HCT116 (cell line): ENCODE data around the gene RENBP. TPM values are rescaled to one million over a fixed set of nuclear protein-coding genes. Genes with fewer than 3 reads are reported as not detected.

Source experiments
- ATAC-seq: fragments of 200-7000 bp; cut with Tn5 transposase; 2 replicates; pipeline ENCODE4 v1.9.1; 2020; ENCODE audit warnings: mild to moderate bottlenecking, moderate library complexity
- BruUV-seq: library from RNA; stranded (reverse); fragments of 400-500 nt; replicated peaks from 2 replicates; lab custom pipeline; 2021; lab: Mats Ljungman, UMichigan
- CTCF ChIA-PET: fragments of 300-600 bp; sonication (Branson Sonifier 250); formaldehyde crosslinking; loops from one replicate; lab custom pipeline; 2021; ENCODE audit warnings: antibody characterized with exemption; lab: Charles Lee
- POLR2A ChIA-PET: fragments of 300-600, 350-600 bp; sonication (Branson Sonifier 250); formaldehyde crosslinking; loops from one replicate; lab custom pipeline; 2021; ENCODE audit warnings: antibody characterized with exemption; lab: Charles Lee
- RAD21 ChIA-PET, 2 experiments: fragments of 300-600 bp; sonication (Branson Sonifier 250); formaldehyde crosslinking; loops; one replicate each; lab custom pipeline; 2023; ENCODE audit warnings: low total read pairs in 2 of 2; ENCODE audit not compliant: uncharacterized antibody in 2 of 2, unreplicated experiment in 2 of 2, low non-redundant PET in 1 of 2; lab: Charles Lee
- DNase-seq: peaks from one replicate; pipeline ENCODE4 v3.0.0-alpha.2; 2010; ENCODE audit warnings: low read depth, low spot score
- H2AFZ ChIP-seq: fragments of 200-600 bp; shearing (Covaris generic), sonication (generic); 2 replicates; pipeline ENCODE4 v1.6.1; 2017; ENCODE audit warnings: low read depth, mixed run types, mixed read lengths, antibody characterized with exemption, low read length; ENCODE audit not compliant: poor library complexity, severe bottlenecking
- H3K27ac ChIP-seq: 2 replicates; pipeline ENCODE4 v1.5.1; 2012; ENCODE audit warnings: low read depth, low read length
- H3K27me3 ChIP-seq: fragments of 200-600 bp; sonication (generic); 2 replicates; pipeline ENCODE4 v1.6.1; 2016; ENCODE audit warnings: mixed run types, low read length, mixed read lengths; ENCODE audit not compliant: insufficient read depth
- H3K36me3 ChIP-seq, 2 experiments: fragments of 200-500 bp in 1 of 2; fragments of 200-600 bp in 1 of 2; sonication (Bioruptor generic) in 1 of 2; sonication (generic) in 1 of 2; 2 replicates each; pipeline versions ENCODE4 v1.5.1 to v1.6.1; 2014 to 2016; ENCODE audit warnings: low read length in 2 of 2, inconsistent platforms in 1 of 2, mixed read lengths in 1 of 2, mixed run types in 1 of 2; ENCODE audit not compliant: insufficient read depth in 2 of 2, control insufficient read depth in 1 of 2
- H3K4me1 ChIP-seq, 2 experiments: fragments of 200-600 bp in 1 of 2; sonication (generic) in 1 of 2; 2 replicates each; pipeline versions ENCODE4 v1.5.1 to v1.6.1; 2012 to 2017; ENCODE audit warnings: low read length in 2 of 2, inconsistent platforms in 1 of 2, mild to moderate bottlenecking in 1 of 2, mixed read lengths in 1 of 2, mixed run types in 1 of 2, moderate library complexity in 1 of 2; ENCODE audit not compliant: insufficient read depth in 2 of 2, control insufficient read depth in 1 of 2
- H3K4me2 ChIP-seq: fragments of 200-600 bp; sonication (generic); 2 replicates; pipeline ENCODE4 v1.6.1; 2017; ENCODE audit warnings: mixed run types, low read length, mixed read lengths
- H3K4me3 ChIP-seq, 2 experiments: fragments of 200-600 bp in 1 of 2; sonication (generic) in 1 of 2; replicated peaks in 1 of 2; 2 replicates each; pipeline ENCODE4 v1.5.1; 2011 to 2016; ENCODE audit warnings: low read length in 2 of 2, control low read depth in 1 of 2, low read depth in 1 of 2, mild to moderate bottlenecking in 1 of 2, mixed read lengths in 1 of 2, mixed run types in 1 of 2
- H3K79me2 ChIP-seq: fragments of 200-600 bp; sonication (generic); 2 replicates; pipeline ENCODE4 v1.6.1; 2017; ENCODE audit warnings: mild to moderate bottlenecking, mixed run types, low read length, moderate library complexity, mixed read lengths; ENCODE audit not compliant: insufficient read depth
- H3K9ac ChIP-seq: fragments of 200-600 bp; sonication (generic); 2 replicates; pipeline ENCODE4 v1.6.1; 2016; ENCODE audit warnings: low read length, mixed read lengths
- H3K9me2 ChIP-seq: fragments of 200-600 bp; sonication (generic), shearing (Covaris generic); 2 replicates; pipeline ENCODE4 v1.6.1; 2017; ENCODE audit warnings: mixed run types, mild to moderate bottlenecking, moderate library complexity; ENCODE audit not compliant: insufficient read depth
- H3K9me3 ChIP-seq, 2 experiments: fragments of 200-500 bp in 1 of 2; fragments of 200-600 bp in 1 of 2; sonication (Bioruptor generic) in 1 of 2; sonication (generic) in 1 of 2; 2 replicates each; pipeline ENCODE4 v1.6.1; 2014 to 2017; ENCODE audit warnings: low read length in 2 of 2, mixed read lengths in 2 of 2, inconsistent platforms in 1 of 2, low read depth in 1 of 2, mild to moderate bottlenecking in 1 of 2, mixed run types in 1 of 2, moderate library complexity in 1 of 2; ENCODE audit not compliant: control insufficient read depth in 1 of 2, insufficient read depth in 1 of 2
- H4K20me1 ChIP-seq: fragments of 200-600 bp; sonication (generic), shearing (Covaris generic); 2 replicates; pipeline ENCODE4 v1.6.1; 2017; ENCODE audit warnings: mixed run types, mild to moderate bottlenecking, moderate library complexity; ENCODE audit not compliant: insufficient read depth
- CEBPB ChIP-seq: IDR thresholded peaks from 2 replicates; pipeline ENCODE4 v1.6.1; 2012; ENCODE audit warnings: low read depth
- ELF1 ChIP-seq: IDR thresholded peaks from 2 replicates; pipeline ENCODE4 v1.6.1; 2012; ENCODE audit warnings: low read depth, borderline replicate concordance
- FOSL1 ChIP-seq: IDR thresholded peaks from 2 replicates; pipeline ENCODE4 v1.6.1; 2012; ENCODE audit warnings: low read depth
- POLR2A ChIP-seq: IDR thresholded peaks from 2 replicates; pipeline ENCODE4 v1.7.0; 2011; ENCODE audit warnings: borderline replicate concordance; ENCODE audit not compliant: insufficient read depth, insufficient read length; ENCODE audit errors: extremely low read depth
- POLR2AphosphoS5 ChIP-seq: IDR thresholded peaks from 2 replicates; pipeline ENCODE4 v1.6.1; 2011; ENCODE audit warnings: mild to moderate bottlenecking, low read depth, low read length, moderate library complexity
- SIN3A ChIP-seq: IDR thresholded peaks from 2 replicates; pipeline ENCODE4 v1.6.1; 2012; ENCODE audit warnings: low read depth
- SP1 ChIP-seq: IDR thresholded peaks from 2 replicates; pipeline ENCODE4 v1.6.1; 2012; ENCODE audit warnings: low read depth
- SRF ChIP-seq: IDR thresholded peaks from 2 replicates; pipeline ENCODE4 v1.6.1; 2012; ENCODE audit warnings: low read depth
- TCF7L2 ChIP-seq: IDR thresholded peaks from 2 replicates; pipeline ENCODE4 v1.7.0; 2011; ENCODE audit warnings: borderline replicate concordance, inconsistent platforms; ENCODE audit not compliant: insufficient read depth, insufficient read length; ENCODE audit errors: extremely low read depth
- YY1 ChIP-seq: IDR thresholded peaks from 2 replicates; pipeline ENCODE4 v1.6.1; 2011; ENCODE audit warnings: low read length, low read depth, moderate library complexity, mild to moderate bottlenecking; ENCODE audit not compliant: insufficient replicate concordance; ENCODE audit errors: extremely low read depth
- ZFX ChIP-seq: fragments of 450-650 bp; IDR thresholded peaks from 2 replicates; pipeline ENCODE4 v1.6.1; 2017
- ZNF274 ChIP-seq: fragments of 200-500 bp; sonication (Bioruptor generic); IDR thresholded peaks from 2 replicates; pipeline ENCODE4 v1.6.1; 2014; ENCODE audit warnings: mild to moderate bottlenecking, low read depth, low read length, inconsistent platforms
- intact Hi-C: fragments of 100-400 bp; cut with micrococcal nuclease; formaldehyde crosslinking; loops from 2 replicates; pipeline ENCODE4 v1.10.0; 2022
- total RNA-seq: library from RNA; stranded (reverse); gene quantifications from one replicate; pipeline ENCODE4 v1.2.1, GENCODE V29; 2021; ENCODE audit not compliant: unreplicated experiment

RENBP gene
- total RNA-seq, 1 experiment from 2014 or later, result 1.3 TPM

DNA sequence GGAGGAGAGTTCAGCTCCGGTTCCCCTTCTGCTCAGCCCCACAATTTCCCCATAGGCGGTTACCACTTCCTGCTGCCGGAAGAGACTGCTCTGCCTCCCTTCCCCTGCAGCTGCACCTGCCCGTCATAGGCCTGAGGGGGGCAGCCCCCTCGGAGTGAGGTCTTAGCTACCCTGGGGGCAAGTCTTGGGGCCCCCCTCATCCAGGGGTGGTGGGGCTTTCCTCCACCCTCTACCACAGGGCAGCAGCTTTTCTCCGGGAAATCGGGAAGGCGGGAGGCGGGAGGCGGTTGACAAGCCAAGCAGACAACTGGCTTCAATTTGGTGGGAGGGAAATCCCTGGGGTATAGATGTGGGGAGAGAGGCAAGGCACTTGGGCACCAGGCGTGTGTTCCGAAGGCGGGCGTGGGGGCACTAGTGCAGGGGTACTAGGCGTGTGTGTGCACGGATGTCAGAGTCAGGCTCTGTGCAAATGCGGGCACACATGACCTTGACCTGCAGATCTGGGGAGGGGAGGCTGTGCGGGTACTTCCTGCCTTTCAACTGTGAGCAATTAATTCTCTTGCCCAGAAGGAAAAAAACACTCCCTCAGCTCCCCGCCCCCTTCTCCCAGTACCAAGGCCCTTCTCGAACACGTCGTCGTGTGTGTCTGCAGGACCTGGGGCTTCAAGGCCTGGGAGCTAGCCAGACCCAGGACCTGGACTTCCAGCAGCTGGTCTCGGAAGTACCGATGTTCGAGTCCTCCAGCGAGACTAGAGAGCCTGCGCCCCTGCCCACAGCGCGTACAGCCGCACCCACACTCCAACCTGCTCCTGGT, 17.4 kb downstream of the RENBP start:
- H3K9me3 ChIP-seq, result no peaks in the 10 kb centered on the region
- no peak for DNase-seq
- TF ChIP-seq ZNF274, result no peak
- TF ChIP-seq POLR2AphosphoS5, result no peak; the same call in 1 of the 2 replicates
- no peak for TF ChIP-seq SRF
- TF ChIP-seq YY1, result no peak
- no peak for TF ChIP-seq TCF7L2
- TF ChIP-seq POLR2A, result no peak
- TF ChIP-seq CEBPB, result no peak
- no peak for TF ChIP-seq SP1
- no peak for TF ChIP-seq SIN3A
- TF ChIP-seq ZFX, result no peak
- TF ChIP-seq ELF1, result no peak
- no peak for TF ChIP-seq FOSL1
- TF ChIP-seq, all 23 proteins: peak for 0
- H4K20me1 ChIP-seq, result no peaks in the 10 kb centered on the region
- no peaks in the 10 kb centered on the region for H3K27me3 ChIP-seq
- ChIA-PET CTCF (interaction anchor here (0.8 to 2.5 kb wide), 2 partner anchors 16 to 20 kb away, joined by 3 to 14 read pairs; no protein-coding TSS in a partner anchor), POLR2A (interaction anchor here (2.3 kb wide), 1 partner anchor 44 kb away, joined by 10 read pairs; the partner anchor contains the start of gene HCFC1), RAD21 (no interaction called here)
- peak overlapping the region; percentile 87 for H3K4me2 ChIP-seq
- H3K4me1 ChIP-seq, result peaks cover 22 to 43% of the 10 kb centered on the region in 2 experiments
- H3K9me2 ChIP-seq, result no peaks in the 10 kb centered on the region
- H3K36me3 ChIP-seq, result peaks cover 0 to 5% of the 10 kb centered on the region in 2 experiments; a peak in 2 of 4 replicates
- peak overlapping the region; percentile 99 for H3K27ac ChIP-seq
- H2AFZ ChIP-seq, result no peak overlapping the region
- BruUV-seq, result TSS peak; percentile 17
- peak overlapping the region; percentile 69 to 71 for H3K4me3 ChIP-seq
- peaks cover 33% of the 10 kb centered on the region; the same call in 1 of the 2 replicates for H3K79me2 ChIP-seq
- intact Hi-C loops, result no loop called here
- peak; percentile 8; the same call in 1 of the 2 replicates for ATAC-seq
- H3K9ac ChIP-seq, result peak overlapping the region; percentile 80
